Large intestine (tissue), 3 donors: ENCODE results near the gene SMARCD2. TPM values are rescaled to one million over a fixed set of nuclear protein-coding genes. Genes with fewer than 3 reads are reported as not detected.
A peak's percentile ranks its signal among the peaks of the same experiment; 100 is the strongest.

Experiments used
- DNase-seq, 2 donors: peaks; one replicate each; pipeline versions ENCODE4 v3.0.0 to v3.0.0-alpha.2; 2013
- H3K27ac ChIP-seq: one replicate; pipeline ENCODE4 v1.5.1; 2013; ENCODE audit warnings: low read length
- H3K27me3 ChIP-seq: 2 replicates; pipeline ENCODE4 v1.6.1; 2013; ENCODE audit warnings: low read length; ENCODE audit not compliant: control insufficient read depth, insufficient read depth
- H3K36me3 ChIP-seq: 2 replicates; pipeline ENCODE4 v1.6.1; 2013; ENCODE audit warnings: low read length; ENCODE audit not compliant: control insufficient read depth, insufficient read depth
- H3K4me1 ChIP-seq: one replicate; pipeline ENCODE4 v1.6.1; 2013; ENCODE audit warnings: low read length; ENCODE audit not compliant: control insufficient read depth, insufficient read depth
- H3K4me3 ChIP-seq: one replicate; pipeline ENCODE4 v1.5.1; 2013; ENCODE audit warnings: low read length
- H3K9me3 ChIP-seq: one replicate; pipeline ENCODE4 v1.6.1; 2013; ENCODE audit warnings: mild to moderate bottlenecking, low read depth, low read length, moderate library complexity; ENCODE audit not compliant: control insufficient read depth
- WGBS: methylation state at CpG from one replicate; pipeline ENCODE4 v1.1.5; 2013; ENCODE audit warnings: low lambda C conversion rate; ENCODE audit not compliant: insufficient coverage; 5-methylcytosine and 5-hydroxymethylcytosine counted together
- polyA plus RNA-seq: library from polyadenylated mRNA; unstranded; fragments of 120-200 nt; gene quantifications from one replicate; pipeline ENCODE4 v1.2.1, GENCODE V29; 2013

SMARCD2 gene
- polyA plus RNA-seq, 1 donor: 63.6 TPM

DNA sequence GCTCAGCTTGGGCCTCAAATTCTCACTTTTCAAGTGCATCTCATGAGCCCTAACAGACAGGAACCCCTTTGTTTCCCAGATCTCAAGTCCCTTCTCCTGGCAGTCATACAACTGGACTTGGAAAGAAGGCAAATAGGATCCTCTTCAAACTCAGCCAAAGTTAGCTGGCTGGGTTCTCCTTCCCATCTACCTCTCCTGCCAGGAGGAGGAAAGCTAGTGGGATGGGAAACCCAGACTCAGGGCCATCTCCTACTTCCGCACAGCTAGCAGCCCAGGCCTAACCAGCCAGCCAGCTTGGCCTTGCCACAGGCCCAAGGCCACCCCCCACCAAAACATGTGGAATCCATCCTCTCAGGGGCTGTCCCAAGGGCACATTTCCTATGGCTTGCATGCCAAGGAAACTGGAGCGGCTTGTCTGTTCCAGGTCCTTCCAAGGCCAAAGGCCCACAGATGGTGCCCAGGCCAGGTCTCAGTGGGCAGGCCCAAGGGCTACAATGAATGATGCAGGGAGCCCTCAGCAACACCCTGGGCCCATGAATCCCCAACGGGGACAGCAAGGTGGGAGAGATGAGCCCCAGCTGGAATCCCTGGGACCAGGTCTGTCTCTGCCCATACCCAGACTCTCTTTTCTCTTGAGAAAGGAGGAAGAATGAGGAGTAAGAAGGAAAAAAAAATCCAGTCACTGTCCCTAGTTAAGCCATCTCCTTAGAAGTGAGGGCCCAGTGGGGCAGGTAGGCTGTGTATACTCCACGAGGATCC lies 1.7 kb downstream of the SMARCD2 start:
- peaks cover 36% of the 10 kb centered on the region for H3K4me1 ChIP-seq
- H3K4me3 ChIP-seq: peak overlapping the region; percentile 98
- H3K9me3 ChIP-seq: no peaks in the 10 kb centered on the region
- H3K27ac ChIP-seq: peak overlapping the region; percentile 72
- no peaks in the 10 kb centered on the region for H3K27me3 ChIP-seq
- WGBS: 33% methylated on average over 1 of the region's 4 CpGs
- DNase-seq: no peak
- peaks cover 25% of the 10 kb centered on the region for H3K36me3 ChIP-seq

GRCh38 chr17:63838631-63839171 lies 3.8 kb downstream of the SMARCD2 start:
- H3K4me3 ChIP-seq: no peak overlapping the region
- 96% methylated on average over 3 of the region's 7 CpGs for WGBS
- peaks cover 43% of the 10 kb centered on the region for H3K36me3 ChIP-seq
- H3K27ac ChIP-seq: peak overlapping the region; percentile 37
- peak in 1 of 2 donors; percentile 18 for DNase-seq
- no peaks in the 10 kb centered on the region for H3K9me3 ChIP-seq
- peaks cover 41% of the 10 kb centered on the region for H3K4me1 ChIP-seq
- no peaks in the 10 kb centered on the region for H3K27me3 ChIP-seq

DNA sequence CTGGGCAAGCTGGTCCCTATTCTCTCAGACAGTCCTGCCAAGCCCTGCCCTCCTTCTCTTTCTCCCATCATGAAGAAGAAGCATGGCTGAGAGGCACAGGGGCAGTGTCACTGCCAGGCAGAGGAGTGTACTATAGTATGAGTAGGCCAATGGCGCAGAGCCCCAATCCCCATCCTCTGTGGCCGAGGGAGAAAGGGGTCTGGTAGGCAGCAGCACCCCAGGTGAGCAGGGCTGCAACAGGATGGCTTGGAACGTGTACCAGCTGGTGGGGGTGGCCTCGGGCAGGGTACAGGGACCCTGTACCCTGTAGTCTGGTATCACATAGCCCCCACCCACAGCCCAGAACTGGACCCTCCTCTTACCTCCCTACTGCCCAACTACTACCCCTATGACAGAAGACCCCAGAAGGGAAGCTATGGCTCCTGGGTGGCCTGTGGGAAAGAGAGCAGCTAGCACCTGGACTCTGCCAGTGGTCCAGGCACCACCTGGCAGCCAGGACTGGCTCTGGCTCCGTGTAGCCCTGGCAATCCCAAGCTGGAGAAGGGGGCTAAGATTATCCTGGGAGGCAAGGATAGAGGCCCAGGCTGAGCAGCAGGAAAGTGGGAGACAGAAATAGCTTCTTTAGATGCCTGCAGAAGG lies 4.4 kb downstream of the SMARCD2 start:
- Histone ChIP-seq H3K27ac (no peak overlapping the region), H3K36me3 (peaks cover 49% of the 10 kb centered on the region), H3K9me3 (no peaks in the 10 kb centered on the region), H3K27me3 (no peaks in the 10 kb centered on the region), H3K4me1 (peaks cover 37% of the 10 kb centered on the region), H3K4me3 (no peak overlapping the region)
- no peak for DNase-seq
- WGBS: no CpG with 5 or more reads among the region's 5 CpGs

DNA sequence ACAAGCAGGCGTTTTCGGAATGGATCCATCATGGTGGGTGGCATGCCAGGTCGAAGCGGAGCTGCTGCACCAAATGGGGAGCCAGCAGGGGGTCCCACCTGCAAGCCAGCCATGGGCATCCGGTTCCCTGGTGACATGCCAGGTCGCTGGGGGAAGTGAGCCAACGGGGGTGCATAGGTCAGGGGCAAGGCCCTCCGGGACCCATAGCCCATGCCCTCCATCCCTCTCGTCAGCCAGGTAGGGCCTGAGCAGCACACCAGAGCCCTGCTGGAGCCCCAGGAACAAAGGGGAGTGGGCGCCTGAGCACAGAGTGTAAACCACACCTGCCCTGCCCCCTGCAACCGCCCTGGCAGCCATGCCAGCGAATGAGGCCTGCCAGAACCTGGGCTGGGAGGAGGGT lies 5.0 kb downstream of the SMARCD2 start:
- Histone ChIP-seq H3K4me3 (no peak overlapping the region), H3K27me3 (no peaks in the 10 kb centered on the region), H3K36me3 (peaks cover 55% of the 10 kb centered on the region), H3K27ac (no peak overlapping the region), H3K4me1 (peaks cover 37% of the 10 kb centered on the region), H3K9me3 (no peaks in the 10 kb centered on the region)
- no CpG with 5 or more reads among the region's 12 CpGs for WGBS
- no peak for DNase-seq

DNA sequence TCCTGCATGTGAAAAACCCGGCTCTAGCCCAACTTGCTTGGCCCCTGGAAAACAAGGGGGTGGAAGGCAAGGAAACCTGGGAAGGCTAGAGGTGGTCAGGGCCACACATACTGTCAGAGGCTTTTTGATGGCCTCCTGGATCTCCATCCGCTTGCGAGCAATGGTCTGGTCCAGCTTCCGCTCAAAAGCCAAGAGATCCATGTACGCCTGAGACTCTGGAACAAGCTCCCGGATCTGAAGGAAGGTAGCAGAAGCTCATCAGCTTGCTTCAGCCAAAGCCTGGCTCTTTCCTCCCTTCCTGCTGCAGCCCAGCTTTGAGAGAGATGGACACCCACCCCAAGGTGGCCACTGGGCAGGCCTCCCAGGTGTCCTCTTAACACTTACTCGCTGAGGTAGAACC lies 5.7 kb downstream of the SMARCD2 start:
- H3K4me3 ChIP-seq: no peak overlapping the region
- WGBS: no CpG with 5 or more reads among the region's 7 CpGs
- no peak overlapping the region for H3K27ac ChIP-seq
- H3K27me3 ChIP-seq: no peaks in the 10 kb centered on the region
- H3K4me1 ChIP-seq: peaks cover 37% of the 10 kb centered on the region
- H3K9me3 ChIP-seq: no peaks in the 10 kb centered on the region
- H3K36me3 ChIP-seq: peaks cover 62% of the 10 kb centered on the region
- DNase-seq: no peak

DNA sequence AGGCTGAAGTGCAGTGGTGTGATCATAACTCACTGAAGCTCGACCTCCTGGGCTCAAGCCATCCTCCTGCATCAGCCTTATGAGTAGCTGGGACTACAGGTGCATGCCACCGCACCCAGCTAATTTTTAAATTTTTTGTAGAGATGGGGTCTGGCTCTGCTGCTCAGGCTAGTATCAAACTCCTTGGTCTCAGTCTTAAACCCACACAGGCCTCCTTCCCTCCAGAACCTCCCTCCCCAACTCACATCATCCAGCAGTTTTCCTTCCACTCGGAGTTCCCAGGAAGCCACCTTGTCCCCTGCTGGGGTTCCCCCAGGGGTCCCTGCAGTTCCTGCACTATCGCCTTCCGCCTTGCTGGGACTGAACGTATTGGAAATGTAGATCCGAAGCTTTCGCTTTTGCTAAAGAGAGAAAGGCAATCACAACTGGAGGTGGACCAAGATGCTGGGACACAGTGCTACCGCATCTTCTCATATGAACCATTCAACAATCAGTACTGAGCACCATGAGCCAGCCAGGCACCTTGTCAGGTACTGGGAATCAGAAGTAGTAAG lies 7.2 kb downstream of the SMARCD2 start:
- WGBS: no CpG with 5 or more reads among the region's 9 CpGs

DNA sequence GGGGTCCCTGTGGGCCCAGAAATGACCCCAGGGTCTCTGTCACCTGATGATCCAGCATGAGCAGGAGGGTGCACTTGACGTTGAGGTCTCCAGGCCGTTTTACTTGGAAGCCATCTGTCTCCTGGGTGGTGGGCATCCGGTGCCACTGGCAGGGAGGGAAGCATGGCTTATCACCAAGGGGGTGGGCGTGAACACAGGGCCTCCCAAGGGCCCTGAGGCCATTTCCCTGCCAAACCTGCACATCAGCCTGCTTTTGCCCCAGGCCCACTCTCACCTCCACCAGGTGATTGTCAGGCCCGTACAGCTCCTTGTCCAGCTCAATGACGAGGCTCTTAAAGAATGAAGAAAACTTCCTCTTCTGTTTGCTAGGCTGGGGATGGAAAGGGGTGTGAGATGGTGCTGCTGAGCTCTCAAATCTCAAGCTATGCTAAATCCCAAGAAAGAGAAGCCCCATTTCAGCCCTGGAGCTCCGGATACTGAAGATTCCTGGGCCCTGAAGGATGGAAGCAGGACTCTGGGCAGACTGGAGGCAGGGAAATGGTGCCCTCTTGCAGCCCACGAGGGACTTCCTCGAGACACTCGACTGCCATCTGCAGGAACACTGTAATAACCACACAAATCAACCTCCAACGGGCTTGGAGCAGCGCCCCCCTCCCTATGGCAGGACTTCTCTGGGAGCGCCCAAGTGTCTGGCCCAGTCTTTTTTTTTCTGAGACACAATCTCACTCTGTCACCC lies 7.9 kb downstream of the SMARCD2 start:
- Histone ChIP-seq H3K27me3 (no peaks in the 10 kb centered on the region), H3K36me3 (peaks cover 84% of the 10 kb centered on the region), H3K27ac (no peak overlapping the region), H3K4me3 (no peak overlapping the region), H3K4me1 (peaks cover 21% of the 10 kb centered on the region), H3K9me3 (no peaks in the 10 kb centered on the region)
- WGBS: no CpG with 5 or more reads among the region's 13 CpGs
- peak; percentile 75 to 84 for DNase-seq

More for the DNA sequence above, 7.2 kb downstream of the SMARCD2 start:
- DNase-seq: no peak
- no peaks in the 10 kb centered on the region for H3K27me3 ChIP-seq
- no peaks in the 10 kb centered on the region for H3K9me3 ChIP-seq
- H3K4me1 ChIP-seq: peaks cover 25% of the 10 kb centered on the region
- H3K4me3 ChIP-seq: no peak overlapping the region
- H3K36me3 ChIP-seq: peaks cover 77% of the 10 kb centered on the region
- no peak overlapping the region for H3K27ac ChIP-seq

GRCh38 chr17:63833741-63834373 lies 8.6 kb downstream of the SMARCD2 start:
- no CpG with 5 or more reads among the region's 15 CpGs for WGBS
- H3K4me1 ChIP-seq: peaks cover 14% of the 10 kb centered on the region
- no peaks in the 10 kb centered on the region for H3K27me3 ChIP-seq
- H3K27ac ChIP-seq: no peak overlapping the region
- no peak overlapping the region for H3K4me3 ChIP-seq
- H3K36me3 ChIP-seq: peaks cover 91% of the 10 kb centered on the region
- DNase-seq: no peak
- H3K9me3 ChIP-seq: no peaks in the 10 kb centered on the region

DNA sequence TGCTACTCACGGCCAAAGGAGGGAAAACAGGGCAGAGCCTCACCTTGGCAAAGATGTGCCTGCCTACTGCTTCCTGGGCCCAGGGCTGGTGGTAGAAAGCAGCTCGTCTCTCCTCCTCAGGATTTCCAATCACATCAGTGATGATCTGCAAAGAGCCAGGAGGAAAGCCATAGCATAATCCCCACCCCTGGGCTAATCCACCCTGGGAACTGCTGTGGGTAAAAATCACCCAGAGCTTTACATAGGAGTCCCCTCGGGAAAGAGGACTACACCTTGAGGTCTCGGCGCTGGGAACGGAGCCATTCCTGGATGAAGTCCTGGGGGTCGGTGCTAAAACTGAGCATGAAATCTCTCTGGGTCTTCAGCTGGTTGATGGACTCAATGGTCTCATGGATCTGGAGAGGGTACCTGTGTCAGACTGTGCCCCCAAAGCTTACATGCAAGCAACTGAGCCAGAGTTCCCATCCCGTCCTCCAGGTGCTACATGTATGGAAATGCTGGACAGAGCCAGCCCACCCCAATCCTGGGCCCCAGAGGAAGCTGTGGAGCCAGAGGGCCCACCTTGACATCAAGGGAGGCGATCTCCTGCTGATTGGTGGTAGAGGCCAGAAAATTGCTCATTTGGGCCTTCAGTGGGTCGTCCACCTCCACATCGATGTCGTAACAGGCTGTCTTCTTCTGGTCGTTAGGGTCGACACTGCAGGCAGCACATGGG lies 9.3 kb downstream of the SMARCD2 start:
- Histone ChIP-seq H3K36me3 (peaks cover 89% of the 10 kb centered on the region), H3K27me3 (no peaks in the 10 kb centered on the region), H3K4me3 (no peak overlapping the region), H3K9me3 (no peaks in the 10 kb centered on the region), H3K27ac (no peak overlapping the region), H3K4me1 (peaks cover 9% of the 10 kb centered on the region)
- WGBS: no CpG with 5 or more reads among the region's 14 CpGs
- no peak for DNase-seq
